ENCODE results near the gene EARS2.

GRCh38 chr16:23484510-23485256 is 72.5 kb downstream of the EARS2 start:
- no peak for TF ChIP-seq CTCF (IDR thresholded peaks at IDR 0.05)
- TF ChIP-seq POLR2A (IDR thresholded peaks at IDR 0.05): no peak
